Ishikawa (cell line): ENCODE results near the gene DGKZ.

Source experiments
- EP300 ChIP-seq: IDR thresholded peaks from 2 replicates; pipeline ENCODE4 v1.6.1; 2012; ENCODE audit warnings: borderline replicate concordance
- YY1 ChIP-seq: IDR thresholded peaks from 2 replicates; pipeline ENCODE4 v1.6.1; 2012; ENCODE audit warnings: low read depth
- TF ChIP-seq, protein P1 (sequence below): IDR thresholded peaks from 2 replicates; pipeline ENCODE4 v1.6.1; 2012
- TF ChIP-seq, protein P2 (sequence below): IDR thresholded peaks from 2 replicates; pipeline ENCODE4 v1.6.1; 2012; ENCODE audit warnings: low read depth, mild to moderate bottlenecking

DNA sequence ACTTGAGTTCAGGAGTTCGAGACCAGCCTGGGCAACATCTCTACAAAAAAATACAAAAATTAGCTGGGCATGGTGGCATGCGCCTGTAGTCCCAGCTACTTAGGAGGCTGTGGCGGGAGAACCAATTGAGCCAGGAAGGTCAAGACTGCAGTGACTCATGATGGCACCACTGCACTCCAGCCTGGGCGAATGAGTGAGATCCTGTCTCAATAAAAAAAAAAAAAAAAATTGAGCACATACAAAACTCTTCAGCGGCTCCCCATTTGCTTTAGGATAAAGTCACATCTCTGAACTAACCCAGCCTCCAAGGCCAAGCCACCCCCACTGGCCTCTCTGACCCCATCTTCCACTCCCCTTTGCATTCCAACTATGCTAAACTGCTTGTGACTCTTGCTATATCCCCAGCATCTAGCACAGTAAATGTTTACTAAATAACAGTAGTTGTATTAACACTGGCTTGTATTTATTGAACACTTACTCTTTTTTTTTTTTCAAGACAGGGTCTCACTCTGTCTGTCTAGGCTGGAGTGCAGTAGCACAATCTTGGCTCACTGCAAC lies 40.9 kb upstream of the DGKZ start:
- TF ChIP-seq YY1, result no peak
- TF ChIP-seq, protein P1, sequence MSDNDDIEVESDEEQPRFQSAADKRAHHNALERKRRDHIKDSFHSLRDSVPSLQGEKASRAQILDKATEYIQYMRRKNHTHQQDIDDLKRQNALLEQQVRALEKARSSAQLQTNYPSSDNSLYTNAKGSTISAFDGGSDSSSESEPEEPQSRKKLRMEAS, result no peak
- TF ChIP-seq, protein P2, sequence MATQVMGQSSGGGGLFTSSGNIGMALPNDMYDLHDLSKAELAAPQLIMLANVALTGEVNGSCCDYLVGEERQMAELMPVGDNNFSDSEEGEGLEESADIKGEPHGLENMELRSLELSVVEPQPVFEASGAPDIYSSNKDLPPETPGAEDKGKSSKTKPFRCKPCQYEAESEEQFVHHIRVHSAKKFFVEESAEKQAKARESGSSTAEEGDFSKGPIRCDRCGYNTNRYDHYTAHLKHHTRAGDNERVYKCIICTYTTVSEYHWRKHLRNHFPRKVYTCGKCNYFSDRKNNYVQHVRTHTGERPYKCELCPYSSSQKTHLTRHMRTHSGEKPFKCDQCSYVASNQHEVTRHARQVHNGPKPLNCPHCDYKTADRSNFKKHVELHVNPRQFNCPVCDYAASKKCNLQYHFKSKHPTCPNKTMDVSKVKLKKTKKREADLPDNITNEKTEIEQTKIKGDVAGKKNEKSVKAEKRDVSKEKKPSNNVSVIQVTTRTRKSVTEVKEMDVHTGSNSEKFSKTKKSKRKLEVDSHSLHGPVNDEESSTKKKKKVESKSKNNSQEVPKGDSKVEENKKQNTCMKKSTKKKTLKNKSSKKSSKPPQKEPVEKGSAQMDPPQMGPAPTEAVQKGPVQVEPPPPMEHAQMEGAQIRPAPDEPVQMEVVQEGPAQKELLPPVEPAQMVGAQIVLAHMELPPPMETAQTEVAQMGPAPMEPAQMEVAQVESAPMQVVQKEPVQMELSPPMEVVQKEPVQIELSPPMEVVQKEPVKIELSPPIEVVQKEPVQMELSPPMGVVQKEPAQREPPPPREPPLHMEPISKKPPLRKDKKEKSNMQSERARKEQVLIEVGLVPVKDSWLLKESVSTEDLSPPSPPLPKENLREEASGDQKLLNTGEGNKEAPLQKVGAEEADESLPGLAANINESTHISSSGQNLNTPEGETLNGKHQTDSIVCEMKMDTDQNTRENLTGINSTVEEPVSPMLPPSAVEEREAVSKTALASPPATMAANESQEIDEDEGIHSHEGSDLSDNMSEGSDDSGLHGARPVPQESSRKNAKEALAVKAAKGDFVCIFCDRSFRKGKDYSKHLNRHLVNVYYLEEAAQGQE, result no peak
- TF ChIP-seq EP300, result no peak
